ENCODE data around the gene S100A7. TPM values are rescaled to one million over a fixed set of nuclear protein-coding genes. Genes with fewer than 3 reads are reported as not detected.

The S100A7 gene
- total and polyA plus RNA-seq, 4 donors = not detected

- TF ChIP-seq REST (IDR thresholded peaks at IDR 0.05) = no peak
These were observed 17.7 kb upstream of the S100A7 start (continued) for GRCh38 chr1:153478047-153478691.

- Histone ChIP-seq H3K9me3 (ENCODE audit: control insufficient read depth in 4 of 4, low read length in 3 of 4) (peaks cover 2 to 6% (median 3%) of the 10 kb centered on the region in 4 donors), H3K27me3 (ENCODE audit: control insufficient read depth in 4 of 4, insufficient read depth in 4 of 4, low read length in 3 of 4) (peaks cover 0 to 4% (median 1%) of the 10 kb centered on the region in 4 donors), H3K4me3 (ENCODE audit: low read depth in 1 of 3, low read length in 3 of 3) (no peak overlapping the region), H3K36me3 (ENCODE audit: control insufficient read depth in 4 of 4, insufficient read depth in 3 of 4, low read depth in 1 of 4, low read length in 3 of 4) (no peaks in the 10 kb centered on the region), H3K9ac (ENCODE audit: low read depth in 1 of 2, low read length in 2 of 2) (no peak overlapping the region), H3K4me1 (ENCODE audit: control insufficient read depth in 4 of 4, insufficient read depth in 4 of 4, low read length in 3 of 4) (no peaks in the 10 kb centered on the region), H3K27ac (ENCODE audit: low read depth in 1 of 2, low read length in 2 of 2) (no peak overlapping the region)
- TF ChIP-seq NR2F2 (IDR thresholded peaks at IDR 0.05) (no peak), ZBTB33 (IDR thresholded peaks at IDR 0.05) (no peak), SP1 (IDR thresholded peaks at IDR 0.05) (no peak), TAF1 (conservative IDR thresholded peaks at IDR 0.05) (no peak), REST (IDR thresholded peaks at IDR 0.05) (no peak), FOXA1 (IDR thresholded peaks at IDR 0.05) (no peak), FOXA2 (IDR thresholded peaks at IDR 0.05) (no peak), HNF4G (IDR thresholded peaks at IDR 0.05) (no peak), YY1 (IDR thresholded peaks at IDR 0.05) (no peak), HNF4A (conservative IDR thresholded peaks at IDR 0.05) (no peak), JUND (IDR thresholded peaks at IDR 0.05) (no peak), RAD21 (IDR thresholded peaks at IDR 0.05) (no peak), RXRA (IDR thresholded peaks at IDR 0.05) (no peak), EGR1 (IDR thresholded peaks at IDR 0.05; ENCODE audit: low read depth in 2 of 2) (no peak), GABPA (IDR thresholded peaks at IDR 0.05 in 1 of 2, conservative IDR thresholded peaks at IDR 0.05 in 1 of 2) (no peak), CTCF (IDR thresholded peaks at IDR 0.05; ENCODE audit: low read depth, low read length, missing input control) (no peak)
- TF ChIP-seq, protein P1, sequence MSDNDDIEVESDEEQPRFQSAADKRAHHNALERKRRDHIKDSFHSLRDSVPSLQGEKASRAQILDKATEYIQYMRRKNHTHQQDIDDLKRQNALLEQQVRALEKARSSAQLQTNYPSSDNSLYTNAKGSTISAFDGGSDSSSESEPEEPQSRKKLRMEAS (IDR thresholded peaks at IDR 0.05) = no peak
- TF ChIP-seq, protein P2, sequence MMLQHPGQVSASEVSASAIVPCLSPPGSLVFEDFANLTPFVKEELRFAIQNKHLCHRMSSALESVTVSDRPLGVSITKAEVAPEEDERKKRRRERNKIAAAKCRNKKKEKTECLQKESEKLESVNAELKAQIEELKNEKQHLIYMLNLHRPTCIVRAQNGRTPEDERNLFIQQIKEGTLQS (IDR thresholded peaks at IDR 0.05) = no peak
- 86% methylated on average over 4 of the region's 4 CpGs for WGBS
- no peak for DNase-seq (ENCODE audit: low spot score)
These were observed 16.1 kb upstream of the S100A7 start for GRCh38 chr1:153476491-153477093.

All from liver (tissue), 9 donors.